IPS DF 4.7 (cell line): ENCODE measurements around the gene UNC93A.
"Not testable (repeated sequence)": the region's sequence is repeated elsewhere in the genome, so short reads cannot be mapped to it uniquely, and the experiment has no call there.

Experiments
- DNase-seq: peaks from one replicate; pipeline ENCODE4 v3.0.0-alpha.2; 2013; ENCODE audit warnings: low spot score; ENCODE audit errors: extremely low read depth

UNC93A gene

GRCh38 chr6:167309355-167310192 is 18.5 kb downstream of the UNC93A start:
- not testable (repeated sequence) for DNase-seq

- DNase-seq = no peak
Observed at GRCh38 chr6:167311286-167311685, 20.2 kb downstream of the UNC93A start.

- not testable (repeated sequence) for DNase-seq
Observed at GRCh38 chr6:167311691-167312090, 20.6 kb downstream of the UNC93A start.

- DNase-seq = no peak
Observed at GRCh38 chr6:167314180-167314821, 23.2 kb downstream of the UNC93A start.

- no peak for DNase-seq
Observed at GRCh38 chr6:167317172-167317571, 26.1 kb downstream of the UNC93A start.

GRCh38 chr6:167318354-167318753 is 27.2 kb downstream of the UNC93A start:
- DNase-seq = not testable (repeated sequence)

- not testable (repeated sequence) for DNase-seq
Observed at GRCh38 chr6:167318856-167319255, 27.7 kb downstream of the UNC93A start.

GRCh38 chr6:167319856-167320753 is 29.0 kb downstream of the UNC93A start:
- DNase-seq = not testable (repeated sequence)

- DNase-seq = not testable (repeated sequence)
Observed at GRCh38 chr6:167320754-167321056, 29.6 kb downstream of the UNC93A start.

- DNase-seq = not testable (repeated sequence)
Observed at GRCh38 chr6:167321185-167321584, 30.1 kb downstream of the UNC93A start.

GRCh38 chr6:167323111-167323510 is 32.0 kb downstream of the UNC93A start:
- DNase-seq = no peak

GRCh38 chr6:167324111-167324510 is 33.0 kb downstream of the UNC93A start:
- DNase-seq = no peak

GRCh38 chr6:167325766-167326165 is 34.7 kb downstream of the UNC93A start:
- no peak for DNase-seq

- DNase-seq = no peak
Observed at GRCh38 chr6:167327391-167327790, 36.3 kb downstream of the UNC93A start.

- no peak for DNase-seq
Observed at GRCh38 chr6:167328086-167328485, 37.0 kb downstream of the UNC93A start.

GRCh38 chr6:167329014-167329413 is 37.9 kb downstream of the UNC93A start:
- no peak for DNase-seq

- DNase-seq = no peak
Observed at GRCh38 chr6:167330750-167331149, 39.6 kb downstream of the UNC93A start.

- no peak for DNase-seq
Observed at GRCh38 chr6:167331565-167331964, 40.5 kb downstream of the UNC93A start.

GRCh38 chr6:167336844-167337630 is 45.9 kb downstream of the UNC93A start:
- DNase-seq = no peak

- no peak for DNase-seq
Observed at GRCh38 chr6:167337675-167338449, 46.7 kb downstream of the UNC93A start.
